Upper lobe of left lung (tissue), 4 donors: ENCODE data around the gene DNER.

Experiments used
- CTCF ChIP-seq, 6 experiments: fragments of 450-650 bp in 4 of 6; fragments of 200-600 bp in 2 of 6; sonication (generic) in 2 of 6; IDR thresholded peaks; one replicate each; pipeline ENCODE4 v1.5.1; 2016 to 2019; ENCODE audit warnings: antibody characterized with exemption in 6 of 6
- EP300 ChIP-seq, 4 donors: sonication (generic); formaldehyde crosslinking; IDR thresholded peaks; one replicate each; pipeline ENCODE4 v1.5.1; 2017; ENCODE audit warnings: antibody characterized with exemption in 4 of 4, control low read depth in 2 of 4
- POLR2A ChIP-seq, 4 donors: fragments of 450-650 bp; IDR thresholded peaks; one replicate each; pipeline ENCODE4 v1.5.1; 2016 to 2017; ENCODE audit warnings: antibody characterized with exemption in 4 of 4, mild to moderate bottlenecking in 2 of 4
- POLR2AphosphoS5 ChIP-seq, 2 donors: sonication (generic); formaldehyde crosslinking; IDR thresholded peaks; one replicate each; pipeline ENCODE4 v1.5.1; 2017; ENCODE audit warnings: antibody characterized with exemption in 2 of 2

- no peak for TF ChIP-seq CTCF (IDR thresholded peaks at IDR 0.05)
- no peak for TF ChIP-seq EP300 (IDR thresholded peaks at IDR 0.05)
- TF ChIP-seq POLR2AphosphoS5 (IDR thresholded peaks at IDR 0.05), result no peak
- no peak for TF ChIP-seq POLR2A (IDR thresholded peaks at IDR 0.05)
These were observed 18.5 kb upstream of the DNER start for GRCh38 chr2:229732897-229733296.
